NCI-H1930 (cell line): ENCODE measurements around the gene ABLIM1.

Source experiments
- DNase-seq, 2 experiments: peaks; one replicate each; lab custom pipeline; 2025; lab: John Stamatoyannopoulos, UW

ABLIM1 gene

DNA sequence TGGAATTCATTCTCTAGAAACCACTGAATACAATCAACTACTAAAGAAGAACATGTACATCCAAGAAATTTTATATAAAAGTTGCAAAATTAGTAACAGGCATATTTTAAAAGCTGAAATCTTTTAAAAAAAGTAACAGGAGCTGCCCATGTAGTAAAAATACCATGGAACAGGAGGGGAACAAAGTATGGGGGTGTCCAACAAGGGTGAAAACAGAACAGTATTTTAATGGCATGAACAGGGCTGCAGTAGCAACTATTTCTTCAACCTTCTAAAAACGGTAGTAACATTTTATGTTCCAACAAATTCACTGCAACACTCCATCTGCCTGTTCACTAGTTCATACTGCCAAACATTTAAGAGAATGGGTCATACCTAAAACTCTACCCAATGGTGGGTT is 77.0 kb downstream of the ABLIM1 start:
- no peak for DNase-seq

DNA sequence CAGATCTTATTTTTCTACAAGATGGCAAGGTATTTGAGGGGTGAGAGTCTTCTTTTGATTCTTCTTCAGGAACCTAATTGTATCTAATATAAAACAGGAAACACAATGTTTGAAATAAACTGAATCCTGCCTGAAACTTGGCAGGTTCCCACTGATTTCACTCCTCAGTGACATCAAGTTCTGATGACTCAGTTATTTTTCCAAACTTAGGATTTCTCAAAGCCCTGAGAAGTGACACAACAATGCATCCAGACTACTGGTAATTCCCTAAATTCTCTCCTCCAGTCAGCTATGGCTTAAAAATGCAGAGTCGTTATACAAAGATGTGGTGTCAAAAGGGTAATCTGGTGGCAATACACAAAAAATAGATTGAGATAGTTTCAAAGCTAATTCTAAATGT is 80.9 kb downstream of the ABLIM1 start:
- no peak for DNase-seq

DNA sequence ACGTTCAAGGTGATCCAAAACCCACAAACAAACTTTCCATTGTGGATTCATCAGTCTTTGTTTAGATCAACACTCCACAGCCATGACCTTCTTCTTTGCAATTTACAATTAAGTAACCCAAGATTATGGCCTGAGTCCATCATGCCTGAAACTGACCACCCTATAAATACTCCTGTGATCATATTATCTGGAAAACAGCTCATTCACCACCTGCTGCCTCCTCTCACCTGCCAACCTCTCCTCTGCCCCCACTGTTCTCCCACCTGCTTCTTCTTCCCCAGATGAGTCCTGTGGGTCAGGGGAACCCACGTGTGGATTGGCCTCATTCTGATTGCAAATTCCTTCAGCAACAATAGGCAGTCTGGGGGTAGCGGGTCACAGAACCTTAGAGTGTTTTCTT is 81.4 kb downstream of the ABLIM1 start:
- DNase-seq: no peak

DNA sequence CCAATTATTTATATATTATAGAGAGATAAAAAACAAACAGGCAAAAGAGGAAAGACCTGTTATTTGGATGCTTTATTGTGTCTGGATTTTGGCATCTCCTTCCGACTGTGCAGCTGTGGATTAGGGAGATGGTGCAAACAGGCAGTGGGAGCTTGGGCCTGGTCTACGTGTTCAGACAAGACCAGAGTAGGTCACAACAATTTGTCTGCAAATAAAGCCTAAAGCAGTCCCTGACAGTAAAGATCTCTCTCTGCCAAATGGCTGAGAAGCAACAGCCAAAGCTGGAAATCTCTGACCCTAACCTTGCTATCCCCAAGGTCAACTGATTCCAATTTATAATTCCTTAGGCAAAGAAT is 82.0 kb downstream of the ABLIM1 start:
- no peak for DNase-seq

DNA sequence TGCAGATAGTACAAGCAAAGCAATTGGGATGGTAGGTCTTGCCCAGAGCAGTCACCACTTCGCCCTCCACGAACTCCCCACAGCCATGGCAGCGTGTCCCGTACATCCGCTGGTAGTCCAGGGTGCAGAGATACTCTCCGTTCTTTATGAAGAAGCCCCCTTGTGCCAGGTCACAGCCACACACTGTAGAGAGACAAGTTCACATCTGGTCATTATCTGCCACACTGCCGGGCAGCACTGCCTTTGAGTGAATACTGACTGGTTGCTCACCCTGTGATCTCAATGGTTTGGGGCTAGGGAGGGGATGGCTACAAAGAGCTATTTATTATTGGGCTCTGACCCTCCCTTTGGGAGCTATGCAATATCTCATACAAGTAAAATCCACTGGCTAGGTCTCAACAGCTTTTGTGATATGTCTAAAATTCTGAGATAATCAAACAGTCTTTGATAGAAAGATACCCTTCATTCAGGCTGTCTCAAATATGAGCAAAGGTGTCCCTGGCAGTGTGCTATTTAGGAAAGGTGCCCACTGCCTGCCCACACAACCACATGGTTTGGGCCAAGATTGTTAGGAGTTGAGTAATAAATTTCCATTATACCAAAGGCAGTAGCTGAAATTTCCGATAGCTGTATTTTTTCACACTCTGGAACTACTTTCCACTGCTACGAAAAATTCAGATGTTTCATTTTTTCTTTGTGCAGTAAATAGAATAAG is 82.5 kb downstream of the ABLIM1 start:
- no peak for DNase-seq

DNA sequence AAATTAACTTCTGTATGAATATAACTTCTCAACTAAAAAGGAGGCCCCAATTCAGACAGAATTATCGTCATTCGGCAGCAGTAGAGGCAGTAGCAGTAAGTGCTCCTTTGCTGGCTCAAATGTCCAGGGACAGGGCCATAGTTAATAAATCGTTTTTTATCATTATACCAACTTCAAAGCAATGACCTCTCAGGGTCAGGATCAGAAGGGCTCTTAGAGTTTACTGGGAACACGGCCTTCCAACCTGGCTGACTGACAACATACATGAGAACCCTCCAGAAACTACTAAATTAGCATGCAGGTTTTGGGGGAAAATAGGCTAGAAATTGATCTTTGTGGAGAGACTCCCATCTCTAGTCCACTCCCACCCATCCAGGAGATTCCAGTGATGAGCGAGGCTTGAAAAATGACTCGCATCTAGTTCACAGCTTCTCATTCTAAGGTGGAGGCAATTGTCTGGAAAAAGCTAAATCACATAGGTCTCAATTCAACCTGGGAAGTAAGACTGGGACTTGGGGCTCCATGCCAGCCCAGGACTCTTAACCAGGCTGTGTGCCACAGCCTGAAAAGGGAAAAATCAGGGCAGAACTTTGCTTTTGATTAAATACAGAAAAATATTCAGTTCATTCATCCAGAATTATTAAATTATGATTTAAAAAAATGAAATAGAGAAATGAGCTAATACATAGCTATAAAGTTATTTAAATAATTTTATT is 84.6 kb downstream of the ABLIM1 start:
- no peak for DNase-seq

DNA sequence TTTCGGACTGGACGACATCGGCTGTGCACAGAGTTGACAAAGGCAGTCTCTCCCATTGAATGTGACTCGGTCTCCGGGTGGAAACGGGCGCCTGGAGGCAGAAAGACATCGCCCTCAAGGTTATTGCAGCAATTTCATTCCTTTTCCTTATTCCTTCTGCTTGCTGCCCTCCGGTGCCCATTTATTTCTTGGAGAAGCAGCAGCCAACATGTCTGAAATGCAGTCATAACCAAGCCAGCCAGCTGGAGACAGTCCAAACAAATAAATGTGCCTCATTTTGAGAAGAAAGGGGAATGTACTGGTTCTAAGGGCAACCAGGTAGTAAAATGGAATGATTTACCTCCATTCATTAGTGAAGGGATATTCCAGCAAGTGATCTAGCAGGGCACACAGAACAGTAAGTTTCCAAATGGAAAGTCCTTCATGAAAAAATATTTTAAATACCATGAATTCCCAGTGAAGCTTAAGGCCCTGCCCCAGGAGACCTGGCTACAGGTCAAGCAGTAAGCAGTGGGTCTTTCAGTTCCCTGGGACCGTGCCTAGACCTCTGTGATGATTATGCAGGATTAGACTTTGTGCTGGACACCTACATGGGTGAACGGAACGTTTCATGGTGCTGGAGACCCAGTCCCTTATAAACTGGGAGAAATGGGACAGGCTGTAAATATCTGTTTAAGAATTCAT is 86.6 kb downstream of the ABLIM1 start:
- no peak for DNase-seq

DNA sequence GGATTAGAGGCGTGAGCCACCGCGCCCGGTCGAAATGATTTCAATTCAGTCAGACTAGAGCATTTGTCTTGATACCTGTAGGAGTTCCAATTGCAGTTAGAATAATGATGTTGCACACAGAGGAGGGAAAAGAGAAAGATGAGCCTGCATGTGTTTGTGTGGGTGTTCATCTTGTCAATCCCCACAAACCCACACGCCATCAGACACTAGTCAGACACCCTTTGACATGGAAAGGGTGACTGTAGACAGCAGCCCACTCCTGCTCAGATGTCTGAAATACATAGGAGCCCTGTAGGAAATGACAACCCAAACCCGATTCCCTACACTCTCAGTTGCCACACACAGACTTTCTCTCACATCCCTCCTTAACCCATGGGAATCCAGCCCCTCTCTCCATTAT is 92.0 kb downstream of the ABLIM1 start:
- no peak for DNase-seq

DNA sequence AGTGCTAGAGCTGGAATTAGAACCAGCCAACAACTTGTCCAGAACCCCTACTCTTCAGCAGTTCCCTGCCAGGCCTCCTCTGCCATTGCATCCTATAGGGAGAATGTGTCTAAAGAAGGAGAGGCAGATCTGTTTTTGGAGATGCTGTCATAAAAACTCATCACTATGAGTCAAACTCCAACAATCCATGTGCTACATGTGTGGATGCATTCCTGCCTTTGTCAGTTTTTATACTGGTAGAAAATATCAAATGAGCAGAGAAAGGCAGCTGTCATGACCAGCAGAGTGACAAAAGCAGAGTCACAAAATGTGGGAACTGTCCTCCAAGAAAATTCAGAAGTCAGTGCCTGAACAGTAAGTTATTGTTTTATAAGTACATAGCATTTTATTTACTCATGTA is 93.0 kb downstream of the ABLIM1 start:
- no peak for DNase-seq

DNA sequence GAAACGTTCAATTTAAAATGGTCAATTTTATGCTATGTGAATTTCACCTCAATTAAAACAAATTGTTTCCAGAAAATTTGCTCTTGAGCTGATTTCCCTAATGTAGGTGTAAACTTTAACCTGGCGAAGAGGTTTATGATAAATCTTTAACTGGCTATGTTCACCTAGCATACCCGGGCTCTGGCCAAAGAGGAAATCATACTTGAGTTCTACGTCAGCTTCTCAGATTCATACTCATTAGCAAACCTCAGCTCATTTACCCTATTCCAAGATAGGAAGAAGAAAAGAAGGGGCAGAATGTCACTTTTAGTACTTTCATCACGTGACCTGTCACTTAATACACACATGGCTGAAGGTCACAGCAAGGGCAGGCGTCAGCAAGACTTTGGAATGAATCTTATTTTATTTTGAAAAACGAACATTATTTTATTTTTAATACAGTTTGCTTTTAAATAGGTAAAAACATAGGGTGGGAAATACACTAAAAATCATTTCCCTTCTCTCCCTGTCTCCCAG is 97.0 kb downstream of the ABLIM1 start:
- DNase-seq: no peak

DNA sequence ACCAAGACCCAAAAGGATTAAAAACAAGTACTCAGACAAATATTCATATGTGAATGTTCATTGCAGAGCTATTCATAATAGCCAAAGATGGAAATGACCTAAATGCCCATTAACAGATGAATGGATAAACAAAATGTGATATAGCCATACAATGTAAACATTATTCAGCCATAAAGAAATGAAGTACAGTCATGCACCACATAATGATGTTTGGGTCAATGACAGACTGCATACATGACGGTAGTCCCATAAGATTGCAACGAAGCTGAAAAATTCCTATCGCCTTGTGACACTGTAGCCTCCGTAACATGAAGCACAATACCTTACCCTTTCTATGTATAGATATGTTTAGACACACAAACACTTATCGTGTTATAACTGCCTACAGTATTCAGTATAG is 97.9 kb downstream of the ABLIM1 start:
- no peak for DNase-seq

DNA sequence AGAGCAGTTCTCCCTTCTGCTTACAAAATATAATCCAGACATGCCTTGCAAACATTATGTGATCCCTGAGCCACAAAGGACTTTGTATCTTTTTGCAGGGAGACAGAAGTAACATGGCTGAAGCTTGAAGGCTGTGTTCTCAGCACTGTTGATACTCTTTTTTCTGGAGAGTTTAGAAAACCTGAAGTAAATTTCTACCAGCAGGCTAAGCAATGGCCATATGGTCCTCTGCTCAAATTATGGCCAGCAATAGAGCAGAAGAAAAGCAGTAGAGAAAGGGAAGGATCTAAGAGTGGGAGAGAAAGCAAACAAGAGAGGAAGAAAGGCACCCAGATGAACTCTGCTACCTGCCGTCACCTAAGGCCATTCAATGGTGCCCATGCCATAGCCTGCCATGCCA is 98.4 kb downstream of the ABLIM1 start:
- no peak for DNase-seq

DNA sequence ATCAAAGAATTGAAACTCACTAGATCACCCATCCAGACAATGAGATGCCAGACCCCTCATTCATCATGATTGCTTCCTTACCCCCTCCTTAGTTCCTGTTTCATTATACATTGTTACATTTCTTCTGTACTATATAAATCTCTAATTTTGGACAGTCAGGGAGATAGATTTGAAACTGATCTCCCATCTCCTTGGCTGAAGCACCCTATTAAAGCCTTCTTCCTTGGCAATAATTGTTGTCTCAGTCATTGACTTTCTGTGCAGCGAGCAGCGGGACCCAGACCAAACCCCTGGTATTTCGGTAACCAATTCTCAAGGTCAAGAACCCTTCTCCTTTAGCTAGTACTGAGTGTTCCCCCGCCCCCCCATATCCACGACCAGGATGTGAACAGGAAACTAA is 100.2 kb downstream of the ABLIM1 start:
- no peak for DNase-seq

DNA sequence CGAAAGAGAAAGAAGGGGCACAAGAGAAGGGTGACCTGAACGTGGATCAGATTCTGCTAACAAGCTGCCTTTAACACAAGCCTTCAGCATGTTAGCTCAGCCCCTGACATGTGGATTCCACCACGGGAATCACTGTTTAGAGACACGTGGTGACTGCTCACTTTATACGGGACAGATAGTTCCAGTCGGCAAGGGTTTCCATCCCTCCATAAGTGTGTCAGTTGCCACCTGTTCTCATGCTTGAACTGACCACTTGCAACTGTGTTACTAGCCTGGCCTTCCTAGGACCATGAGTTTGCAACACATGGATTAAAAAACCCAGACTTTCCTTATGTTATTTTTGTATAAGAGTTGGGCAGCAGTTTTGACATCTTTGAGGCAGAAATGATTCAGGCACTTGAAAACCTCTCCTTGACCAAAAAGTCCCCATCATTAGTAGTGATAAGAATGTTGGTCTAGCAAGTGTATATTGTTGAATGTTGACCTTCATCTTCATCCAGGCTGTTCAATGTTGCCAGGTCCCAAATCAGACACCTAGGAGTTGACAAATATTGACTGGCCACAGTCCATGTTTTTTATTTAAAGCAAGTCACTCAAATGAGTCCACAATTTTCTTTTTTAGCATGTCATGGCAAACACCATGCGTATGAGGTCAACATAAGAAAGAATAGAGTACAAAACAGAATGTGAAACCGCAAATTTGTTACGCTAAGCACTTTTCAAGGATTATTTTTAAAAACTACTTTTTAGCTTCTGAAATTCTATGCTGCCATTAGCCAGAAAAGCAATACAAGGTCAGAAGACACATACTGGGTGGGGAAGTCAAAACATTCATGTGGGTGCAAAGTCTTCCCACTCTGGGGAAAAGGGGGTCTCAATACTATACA is 101.6 kb downstream of the ABLIM1 start:
- no peak for DNase-seq

DNA sequence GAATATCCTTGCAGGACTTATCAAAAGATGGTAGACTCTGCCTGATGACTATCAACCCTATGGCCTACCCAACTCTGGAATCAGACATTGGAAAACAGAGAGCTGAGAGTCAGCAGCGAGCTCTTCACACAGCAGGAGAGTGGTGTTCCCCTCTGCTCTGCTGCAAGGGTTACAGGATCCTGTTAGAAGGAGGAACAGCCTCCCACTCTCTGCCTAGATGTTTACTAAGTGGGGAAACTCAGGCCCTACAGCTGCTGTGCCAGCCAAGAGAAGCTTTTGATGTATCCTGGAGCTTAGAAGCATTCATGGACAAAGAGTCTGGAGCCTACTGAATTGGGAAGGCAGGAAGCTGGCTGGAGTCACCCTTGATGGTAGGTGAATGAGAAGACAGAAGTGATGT is 104.6 kb downstream of the ABLIM1 start:
- no peak for DNase-seq

DNA sequence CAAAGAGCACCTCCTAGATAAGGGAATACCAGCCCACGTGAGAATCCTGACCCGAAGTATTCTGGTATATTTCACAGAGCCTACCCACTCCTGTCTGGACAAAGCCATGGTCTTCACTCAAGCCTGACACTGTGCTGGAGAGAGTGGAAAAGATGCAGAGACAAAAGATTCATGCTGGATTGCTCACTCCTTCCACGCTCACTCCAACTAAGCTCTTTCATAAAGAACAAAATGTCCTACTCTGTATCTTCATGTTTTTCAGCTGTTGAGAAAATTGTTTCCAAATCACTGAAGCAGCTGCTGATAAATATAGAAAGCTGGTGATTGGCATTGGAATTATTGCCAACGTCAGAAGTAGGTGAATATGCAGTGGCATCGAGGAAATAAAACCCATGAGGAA is 106.0 kb downstream of the ABLIM1 start:
- DNase-seq: no peak

DNA sequence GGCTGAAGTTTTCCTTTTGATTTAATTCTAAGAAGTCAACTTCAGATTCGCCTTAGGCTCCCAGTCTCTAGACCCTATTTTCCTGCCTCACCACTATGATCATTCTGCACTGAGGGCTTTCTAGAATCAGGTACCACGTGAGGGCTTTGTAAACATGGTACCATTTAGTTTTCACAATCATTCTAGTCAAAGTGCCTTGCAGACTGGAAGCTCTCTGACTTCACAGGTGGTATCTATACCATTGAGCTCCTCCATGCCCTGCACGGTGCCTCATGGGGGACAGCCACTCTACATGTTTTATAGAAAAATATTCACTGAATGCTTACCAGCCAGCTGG is 106.5 kb downstream of the ABLIM1 start:
- DNase-seq: no peak

DNA sequence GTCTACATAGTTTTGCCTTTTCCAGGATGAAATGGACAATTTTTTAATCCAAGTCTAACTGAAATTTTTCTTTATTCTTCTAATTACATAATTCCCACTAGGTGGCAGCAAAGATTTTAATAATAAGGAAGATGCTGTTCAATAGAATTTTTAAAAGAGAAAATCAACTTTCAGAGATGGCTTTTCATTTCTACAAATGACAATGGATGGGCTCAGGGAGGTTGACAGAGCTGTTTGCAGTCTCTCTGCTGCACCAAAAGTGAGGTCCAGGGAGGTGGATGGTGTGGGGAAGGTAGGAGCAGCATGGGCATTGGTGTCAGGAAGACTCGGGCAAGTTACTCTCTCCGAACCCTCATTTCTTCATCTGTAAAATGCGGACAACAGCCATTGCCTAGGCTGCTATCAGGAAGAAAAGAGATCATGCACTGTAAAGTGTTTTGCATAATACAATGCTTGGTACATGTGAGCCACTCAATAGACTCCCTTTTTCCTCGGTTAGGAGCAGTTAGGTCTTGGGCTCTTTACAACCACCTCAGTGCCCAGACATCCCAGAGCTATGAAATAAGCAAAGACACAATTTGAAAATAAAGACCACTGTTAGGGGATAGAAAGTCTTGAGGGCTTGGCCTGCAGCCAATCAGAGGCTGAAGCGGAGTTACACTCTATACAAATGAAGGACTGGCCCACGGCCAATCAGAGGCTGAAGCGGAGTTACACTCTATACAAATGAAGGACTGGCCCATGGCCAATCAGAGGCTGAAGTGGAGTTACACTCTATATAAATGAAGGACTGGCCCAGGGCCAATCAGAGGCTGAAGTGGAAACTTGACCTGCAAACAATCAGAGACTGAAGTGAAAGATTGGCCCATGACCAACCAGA is 107.1 kb downstream of the ABLIM1 start:
- DNase-seq: peak in 1 of 2 experiments; percentile 4

DNA sequence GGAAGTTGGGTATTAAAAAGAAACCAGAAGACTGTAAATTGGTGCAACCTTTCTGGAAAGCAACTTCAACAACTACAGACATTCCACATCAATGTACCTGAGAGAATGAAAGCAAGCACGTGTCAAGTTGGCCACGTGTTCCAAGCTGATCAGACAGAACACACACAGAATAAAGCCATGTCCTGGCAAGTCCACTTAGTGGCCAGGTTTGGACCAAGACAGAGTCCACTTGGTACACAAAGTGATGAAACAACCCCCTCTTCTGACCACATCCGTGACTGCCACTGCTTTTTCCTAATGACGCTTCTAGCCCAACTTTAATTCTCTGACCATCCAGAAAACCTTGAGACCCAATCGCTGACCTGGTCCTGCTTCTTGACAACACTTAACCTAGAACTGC is 109.4 kb downstream of the ABLIM1 start:
- peak in 1 of 2 experiments; percentile 1 for DNase-seq

DNA sequence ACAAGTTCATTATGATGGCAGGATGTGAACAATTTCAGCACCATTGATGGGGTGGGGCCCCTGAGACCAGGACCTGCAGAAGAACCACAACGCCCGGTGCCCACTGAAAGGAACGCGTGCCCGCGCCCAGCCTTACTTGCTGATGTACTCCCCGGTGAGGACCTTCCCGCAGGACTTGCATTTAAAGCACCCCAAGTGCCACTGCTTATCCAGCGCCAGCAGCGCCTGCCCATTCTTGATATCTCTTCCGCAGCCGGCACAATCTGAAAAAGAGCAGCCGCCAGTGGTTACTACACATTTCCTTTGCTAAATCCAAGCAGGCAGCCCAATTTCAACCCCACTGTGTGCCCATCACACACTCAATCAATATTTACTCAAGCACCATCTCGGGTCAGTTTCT is 110.6 kb downstream of the ABLIM1 start:
- no peak for DNase-seq

DNA sequence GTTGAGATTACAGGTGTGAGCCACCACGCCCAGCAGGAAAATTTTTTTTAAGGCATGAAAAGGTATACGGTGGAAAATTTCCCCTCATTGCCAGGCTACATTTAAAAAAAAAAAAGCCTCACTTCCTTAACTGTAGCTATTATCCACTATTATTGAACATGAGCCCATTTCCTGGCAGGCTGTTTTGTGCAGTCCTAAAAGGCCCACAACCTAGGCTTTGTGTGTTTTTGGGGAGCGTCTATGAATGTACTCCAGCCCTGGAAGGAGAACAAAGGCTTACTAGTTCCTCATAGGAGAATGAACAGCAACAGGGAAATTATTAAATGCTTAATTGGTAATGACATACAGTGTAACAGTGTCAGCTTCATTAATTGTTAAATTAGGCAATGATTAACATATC is 111.0 kb downstream of the ABLIM1 start:
- DNase-seq: no peak
